Coronary artery (tissue), 2 donors: Measurements from ENCODE around the gene CDK12.

Source experiments
- DNase-seq: peaks from one replicate; pipeline ENCODE4 v3.0.0-alpha.2; 2017; ENCODE audit warnings: low spot score
- H3K27ac ChIP-seq, 2 donors: fragments of 200-600 bp; sonication (generic); one replicate each; pipeline ENCODE4 v1.5.1; 2016 to 2019
- H3K4me3 ChIP-seq: fragments of 200-600 bp; sonication (generic); 2 replicates; pipeline ENCODE4 v1.5.1; 2016; ENCODE audit warnings: mild to moderate bottlenecking, moderate library complexity
- CTCF ChIP-seq: fragments of 200-600 bp; sonication (generic); IDR thresholded peaks from one replicate; pipeline ENCODE4 v1.5.1; 2019; ENCODE audit warnings: antibody characterized with exemption

The CDK12 gene

GRCh38 chr17:39508987-39509386 is 47.7 kb downstream of the CDK12 start:
- DNase-seq, result no peak
- H3K27ac ChIP-seq, result no peak overlapping the region
- no peak overlapping the region for H3K4me3 ChIP-seq
- TF ChIP-seq CTCF, result no peak

- no peak overlapping the region for H3K4me3 ChIP-seq
- no peak for DNase-seq
- no peak overlapping the region for H3K27ac ChIP-seq
- no peak for TF ChIP-seq CTCF
Observed at GRCh38 chr17:39513309-39513708, 52.0 kb downstream of the CDK12 start.

GRCh38 chr17:39513915-39514314 is 52.6 kb downstream of the CDK12 start:
- Histone ChIP-seq H3K4me3 (no peak overlapping the region), H3K27ac (no peak overlapping the region)
- DNase-seq, result no peak
- TF ChIP-seq CTCF, result no peak

GRCh38 chr17:39517224-39517623 is 55.9 kb downstream of the CDK12 start:
- DNase-seq, result no peak
- Histone ChIP-seq H3K27ac (no peak overlapping the region), H3K4me3 (no peak overlapping the region)
- no peak for TF ChIP-seq CTCF

GRCh38 chr17:39525801-39526506 is 64.7 kb downstream of the CDK12 start:
- H3K27ac ChIP-seq, result no peak overlapping the region
- no peak for TF ChIP-seq CTCF
- no peak for DNase-seq
- no peak overlapping the region for H3K4me3 ChIP-seq

- no peak overlapping the region for H3K27ac ChIP-seq
- no peak for DNase-seq
- no peak for TF ChIP-seq CTCF
- no peak overlapping the region for H3K4me3 ChIP-seq
Observed at GRCh38 chr17:39527220-39527813, 66.0 kb downstream of the CDK12 start.

GRCh38 chr17:39529455-39529854 is 68.2 kb downstream of the CDK12 start:
- Histone ChIP-seq H3K27ac (no peak overlapping the region), H3K4me3 (no peak overlapping the region)
- TF ChIP-seq CTCF, result no peak
- no peak for DNase-seq
